IMR-90 (cell line): ENCODE data around the gene IER5L.

Source experiments
- BHLHE40 ChIP-seq: fragments of 150-350 bp; IDR thresholded peaks from 2 replicates; pipeline ENCODE4 v1.6.1; 2016; ENCODE audit warnings: mild to moderate bottlenecking, low read depth, low read length
- CEBPB ChIP-seq: IDR thresholded peaks from 2 replicates; pipeline ENCODE4 v1.6.1; 2012; ENCODE audit warnings: low read depth, low read length, improper control_type of control experiment
- CTCF ChIP-seq: conservative IDR thresholded peaks from 2 replicates; pipeline ENCODE4 v1.5.1; 2012; ENCODE audit warnings: mild to moderate bottlenecking, low read depth, low read length, improper control_type of control experiment
- MAZ ChIP-seq: IDR thresholded peaks from 2 replicates; pipeline ENCODE4 v1.6.1; 2012; ENCODE audit warnings: low read depth, mild to moderate bottlenecking, low read length, improper control_type of control experiment, moderate library complexity, borderline replicate concordance
- POLR2A ChIP-seq: IDR thresholded peaks from 2 replicates; pipeline ENCODE4 v1.6.1; 2012; ENCODE audit warnings: mild to moderate bottlenecking, low read depth, low read length
- RAD21 ChIP-seq: IDR thresholded peaks from 2 replicates; pipeline ENCODE4 v1.6.1; 2012; ENCODE audit warnings: low read length, improper control_type of control experiment
- SMC3 ChIP-seq: fragments of 150-350 bp; IDR thresholded peaks from 2 replicates; pipeline ENCODE4 v1.6.1; 2016; ENCODE audit warnings: low read depth, mild to moderate bottlenecking, antibody characterized with exemption, low read length, moderate library complexity

- TF ChIP-seq CTCF (no peak), RAD21 (no peak), POLR2A (no peak), BHLHE40 (no peak), SMC3 (no peak), MAZ (no peak), CEBPB (no peak)
Measured at GRCh38 chr9:129223551-129224208, 45.6 kb upstream of the IER5L start.
